CD14-positive monocyte (primary cell): ENCODE results near the gene BMERB1. TPM values are rescaled to one million over a fixed set of nuclear protein-coding genes. Genes with fewer than 3 reads are reported as not detected.

Experiments
- DNase-seq, 3 donors: peaks; one replicate each; pipeline ENCODE4 v3.0.0-alpha.2; 2011 to 2022
- H2AFZ ChIP-seq: 2 replicates; pipeline ENCODE4 v1.6.0; 2012; ENCODE audit warnings: mild to moderate bottlenecking, low read depth, low read length, inconsistent platforms; ENCODE audit not compliant: insufficient read depth, poor library complexity, severe bottlenecking
- H3K27ac ChIP-seq, 2 donors: 1 replicate in 1 of 2; 2 replicates in 1 of 2; pipeline ENCODE4 v1.5.1; 2012 to 2013; ENCODE audit warnings: low read length in 2 of 2, control low read depth in 1 of 2, inconsistent platforms in 1 of 2, low read depth in 1 of 2, mild to moderate bottlenecking in 1 of 2
- H3K27me3 ChIP-seq, 2 donors: one replicate each; pipeline versions ENCODE4 v1.6.0 to v1.6.1; 2011 to 2013; ENCODE audit warnings: low read length in 2 of 2; ENCODE audit not compliant: control insufficient read depth in 2 of 2, insufficient read depth in 2 of 2
- H3K36me3 ChIP-seq, 2 donors: replicated peaks in 1 of 2; 1 replicate in 1 of 2; 2 replicates in 1 of 2; pipeline versions ENCODE4 v1.5.1 to v1.6.1; 2012 to 2013; ENCODE audit warnings: low read length in 2 of 2, control low read depth in 1 of 2, inconsistent platforms in 1 of 2, mild to moderate bottlenecking in 1 of 2; ENCODE audit not compliant: insufficient read depth in 2 of 2, control insufficient read depth in 1 of 2
- H3K4me1 ChIP-seq, 2 donors: 1 replicate in 1 of 2; 2 replicates in 1 of 2; pipeline versions ENCODE4 v1.5.1 to v1.6.1; 2012 to 2013; ENCODE audit warnings: low read length in 2 of 2, control low read depth in 1 of 2, inconsistent platforms in 1 of 2, mild to moderate bottlenecking in 1 of 2, moderate library complexity in 1 of 2; ENCODE audit not compliant: insufficient read depth in 2 of 2, control insufficient read depth in 1 of 2
- H3K4me2 ChIP-seq: replicated peaks from 2 replicates; pipeline ENCODE3; 2012; ENCODE audit warnings: low read length, moderate library complexity, mild to moderate bottlenecking; ENCODE audit not compliant: poor library complexity, severe bottlenecking; ENCODE audit errors: extremely low read depth
- H3K4me3 ChIP-seq, 3 experiments: fragments of 200-600 bp in 1 of 3; sonication (generic) in 1 of 3; replicated peaks in 1 of 3; 1 replicate in 2 of 3; 2 replicates in 1 of 3; pipeline ENCODE4 v1.5.1; 2011 to 2013; ENCODE audit warnings: low read length in 3 of 3, mild to moderate bottlenecking in 3 of 3, control low read depth in 2 of 3, low read depth in 2 of 3, inconsistent platforms in 1 of 3, moderate library complexity in 1 of 3
- H3K79me2 ChIP-seq: 2 replicates; pipeline ENCODE4 v1.6.0; 2012; ENCODE audit warnings: mild to moderate bottlenecking, control low read depth, inconsistent platforms, low read length, moderate library complexity; ENCODE audit not compliant: insufficient read depth
- H3K9ac ChIP-seq: 2 replicates; pipeline ENCODE4 v1.6.0; 2017; ENCODE audit warnings: low read length, mild to moderate bottlenecking; ENCODE audit not compliant: insufficient read depth, poor library complexity, severe bottlenecking
- H3K9me3 ChIP-seq, 2 donors: replicated peaks in 1 of 2; 1 replicate in 1 of 2; 2 replicates in 1 of 2; pipeline versions ENCODE4 v1.5.1 to v1.6.1; 2012 to 2013; ENCODE audit warnings: low read length in 2 of 2, control low read depth in 1 of 2; ENCODE audit not compliant: control insufficient read depth in 1 of 2, insufficient read depth in 1 of 2
- H4K20me1 ChIP-seq: 2 replicates; pipeline ENCODE4 v1.6.0; 2012; ENCODE audit warnings: mild to moderate bottlenecking, low read length, control low read depth, moderate library complexity; ENCODE audit not compliant: insufficient read depth
- H3K27ac Mint-ChIP-seq, 7 donors: one replicate each; pipeline ENCODE4 v1.8.0; 2020; ENCODE audit warnings: mild to moderate bottlenecking in 7 of 7, mixed read lengths in 7 of 7, moderate library complexity in 6 of 7, inconsistent platforms in 2 of 7
- H3K27me3 Mint-ChIP-seq, 3 donors: one replicate each; pipeline ENCODE4 v1.8.0; 2021 to 2022; ENCODE audit warnings: low read depth in 3 of 3, mild to moderate bottlenecking in 3 of 3, mixed read lengths in 3 of 3, moderate library complexity in 3 of 3, inconsistent platforms in 1 of 3
- H3K36me3 Mint-ChIP-seq, 2 donors: one replicate each; pipeline ENCODE4 v1.8.0; 2020; ENCODE audit warnings: mixed read lengths in 2 of 2, inconsistent platforms in 1 of 2, mild to moderate bottlenecking in 1 of 2
- H3K4me1 Mint-ChIP-seq: one replicate; pipeline ENCODE4 v1.8.0; 2020; ENCODE audit warnings: mild to moderate bottlenecking, mixed read lengths
- H3K4me3 Mint-ChIP-seq, 2 donors: one replicate each; pipeline ENCODE4 v1.8.0; 2020; ENCODE audit warnings: mild to moderate bottlenecking in 2 of 2, mixed read lengths in 2 of 2, moderate library complexity in 1 of 2
- H3K9me3 Mint-ChIP-seq, 7 donors: one replicate each; pipeline ENCODE4 v1.8.0; 2020 to 2022; ENCODE audit warnings: mixed read lengths in 7 of 7, mild to moderate bottlenecking in 6 of 7, moderate library complexity in 6 of 7, inconsistent platforms in 2 of 7
- CTCF ChIP-seq: fragments of 200-600 bp; IDR thresholded peaks from one replicate; pipeline ENCODE4 v1.8.0; 2022; ENCODE audit warnings: antibody characterized with exemption, mild to moderate bottlenecking
- WGBS: methylation state at CpG from one replicate; pipeline ENCODE4 v1.1.5; 2013; ENCODE audit warnings: missing lambda C conversion rate; ENCODE audit not compliant: insufficient coverage; 5-methylcytosine and 5-hydroxymethylcytosine counted together
- intact Hi-C, 2 donors: fragments of 100-400 bp; cut with micrococcal nuclease; formaldehyde crosslinking; loops; one replicate each; pipeline versions ENCODE4 v1.15.0 to v1.15.1; 2023
- polyA plus RNA-seq, 3 donors: library from polyadenylated mRNA; depleted of rRNA in 1 of 3; unstranded in 2 of 3; stranded (reverse) in 1 of 3; fragments of 300-500 nt in 2 of 3; fragments of >200 nt in 1 of 3; fragmentation: Illumina TruSeq in 2 of 3; gene quantifications; 1 replicate in 2 of 3; 2 replicates in 1 of 3; pipeline ENCODE4 v1.2.3, GENCODE V29; 2012 to 2021

The BMERB1 gene
- polyA plus RNA-seq, 3 donors, result 0.11 to 0.28 (median 0.11) TPM

- no peaks in the 10 kb centered on the region for H3K27me3 ChIP-seq
- Mint-ChIP-seq H3K4me1 (peaks cover 23% of the 10 kb centered on the region), H3K27ac (peak overlapping the region; percentile 84 to 96 (median 92)), H3K9me3 (peaks cover 0 to 1% (median 0%) of the 10 kb centered on the region in 7 donors), H3K36me3 (peaks cover 95 to 99% of the 10 kb centered on the region in 2 donors), H3K4me3 (peak overlapping the region in 1 of 2 donors; percentile 17), H3K27me3 (no peaks in the 10 kb centered on the region)
- H4K20me1 ChIP-seq, result no peaks in the 10 kb centered on the region
- H3K36me3 ChIP-seq, result peaks cover 94 to 100% of the 10 kb centered on the region in 2 donors
- WGBS, result 91% methylated on average over 4 of the region's 13 CpGs
- H3K79me2 ChIP-seq, result peaks cover 4% of the 10 kb centered on the region
- no peaks in the 10 kb centered on the region for H3K9me3 ChIP-seq
- no peak for TF ChIP-seq CTCF
- intact Hi-C loops, result no loop called here
- H3K4me2 ChIP-seq, result no peak overlapping the region
- peak overlapping the region; percentile 78 to 84 for H3K27ac ChIP-seq
- DNase-seq, result peak; percentile 80 to 84 (median 81)
- H3K4me3 ChIP-seq, result no peak overlapping the region
- H3K4me1 ChIP-seq, result peaks cover 17 to 23% of the 10 kb centered on the region in 2 donors
- H2AFZ ChIP-seq, result no peak overlapping the region
- no peak overlapping the region for H3K9ac ChIP-seq
These were observed 173.5 kb downstream of the BMERB1 start for GRCh38 chr16:15607700-15608396.

- TF ChIP-seq CTCF, result no peak
- Histone ChIP-seq H2AFZ (no peak overlapping the region), H4K20me1 (no peaks in the 10 kb centered on the region), H3K9me3 (no peaks in the 10 kb centered on the region), H3K9ac (no peak overlapping the region), H3K4me1 (peaks cover 17 to 23% of the 10 kb centered on the region in 2 donors), H3K4me3 (no peak overlapping the region), H3K27ac (peak overlapping the region; percentile 9 to 84), H3K27me3 (no peaks in the 10 kb centered on the region), H3K79me2 (peaks cover 4% of the 10 kb centered on the region), H3K36me3 (peaks cover 92 to 98% of the 10 kb centered on the region in 2 donors), H3K4me2 (no peak overlapping the region)
- peaks cover 91 to 98% of the 10 kb centered on the region in 2 donors for H3K36me3 Mint-ChIP-seq
- peaks cover 0 to 1% (median 0%) of the 10 kb centered on the region in 7 donors for H3K9me3 Mint-ChIP-seq
- 100% methylated on average over 3 of the region's 19 CpGs for WGBS
- H3K27ac Mint-ChIP-seq, result peak overlapping the region; percentile 83 to 96 (median 92)
- no peak for DNase-seq
- intact Hi-C loops, result no loop called here
- H3K27me3 Mint-ChIP-seq, result no peaks in the 10 kb centered on the region
- H3K4me1 Mint-ChIP-seq, result peaks cover 23% of the 10 kb centered on the region
- H3K4me3 Mint-ChIP-seq, result no peak overlapping the region
These were observed 174.3 kb downstream of the BMERB1 start for GRCh38 chr16:15608398-15609285.
